ENCODE data around the gene CEP57L1.

CEP57L1 gene

DNA sequence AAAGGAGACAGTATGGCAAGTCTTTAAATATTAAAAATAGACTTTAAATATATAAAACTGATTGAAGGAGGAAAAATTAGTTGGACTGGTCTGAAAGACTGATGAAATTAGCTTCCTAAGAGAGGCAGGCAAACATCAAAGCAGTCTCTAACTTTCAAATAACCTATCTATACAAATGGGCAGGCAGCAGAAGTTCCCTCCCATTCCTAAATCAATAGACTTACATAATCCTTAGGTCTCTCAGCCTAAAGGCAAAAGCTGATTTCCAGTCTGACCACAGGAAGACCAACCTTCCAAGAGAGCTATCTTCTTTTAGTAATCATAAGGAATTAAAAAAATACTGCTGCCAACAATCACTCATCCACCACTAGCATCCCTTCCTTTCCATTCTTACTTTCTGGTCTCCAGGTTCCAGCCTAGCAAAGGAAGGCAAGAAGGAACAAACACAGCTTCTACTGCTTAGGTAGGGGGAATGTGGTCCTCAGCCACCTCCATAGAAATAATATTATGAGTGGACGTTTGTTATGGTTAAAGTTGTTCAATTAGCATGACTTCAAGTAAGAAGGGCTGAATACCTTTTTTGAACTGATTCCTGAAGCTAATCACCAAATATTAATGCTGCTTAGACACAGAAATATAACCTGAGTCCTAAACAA is 44.7 kb upstream of the CEP57L1 start:
- Histone ChIP-seq H3K27me3 (ENCODE audit: insufficient read depth, low read length) (no peaks in the 10 kb centered on the region), H3K4me1 (ENCODE audit: control insufficient read depth in 1 of 2, insufficient read depth in 2 of 2, low read length in 2 of 2) (no peaks in the 10 kb centered on the region), H2BK5ac (ENCODE audit: low read depth, low read length, poor library complexity) (no peak overlapping the region), H2AFZ (ENCODE audit: insufficient read depth, low read length, poor library complexity) (no peak overlapping the region), H2AK5ac (ENCODE audit: low read length) (no peak overlapping the region), H3K9ac (ENCODE audit: low read length) (no peak overlapping the region), H3K27ac (ENCODE audit: low read depth, low read length) (no peak overlapping the region), H4K12ac (ENCODE audit: low read depth, low read length) (no peak overlapping the region), H2BK120ac (ENCODE audit: insufficient read depth, low read length, poor library complexity) (no peak overlapping the region), H3K23ac (ENCODE audit: low read length) (no peak overlapping the region), H3K36me3 (ENCODE audit: control insufficient read depth in 1 of 2, insufficient read depth in 2 of 2, low read length in 2 of 2) (no peaks in the 10 kb centered on the region), H3K79me1 (ENCODE audit: low read length) (no peaks in the 10 kb centered on the region), H3K79me2 (ENCODE audit: control insufficient read depth, insufficient read depth, low read length, poor library complexity) (no peaks in the 10 kb centered on the region), H3K18ac (ENCODE audit: low read length) (no peak overlapping the region), H3K14ac (ENCODE audit: low read length) (no peak overlapping the region), H4K8ac (ENCODE audit: low read depth, low read length) (no peak overlapping the region), H3K4ac (ENCODE audit: low read depth, low read length) (no peak overlapping the region), H3K4me2 (ENCODE audit: low read length) (no peak overlapping the region), H2BK12ac (ENCODE audit: low read length) (no peak overlapping the region), H3K4me3 (ENCODE audit: low read depth, low read length) (no peak overlapping the region), H3K9me3 (ENCODE audit: insufficient read depth, low read depth, low read length) (no peaks in the 10 kb centered on the region), H4K91ac (ENCODE audit: low read depth, low read length) (no peak overlapping the region)
- WGBS (ENCODE audit: extremely low coverage, insufficient coverage, insufficient read length): no CpG with 5 or more reads among the region's 1 CpG
- no peak for DNase-seq

DNA sequence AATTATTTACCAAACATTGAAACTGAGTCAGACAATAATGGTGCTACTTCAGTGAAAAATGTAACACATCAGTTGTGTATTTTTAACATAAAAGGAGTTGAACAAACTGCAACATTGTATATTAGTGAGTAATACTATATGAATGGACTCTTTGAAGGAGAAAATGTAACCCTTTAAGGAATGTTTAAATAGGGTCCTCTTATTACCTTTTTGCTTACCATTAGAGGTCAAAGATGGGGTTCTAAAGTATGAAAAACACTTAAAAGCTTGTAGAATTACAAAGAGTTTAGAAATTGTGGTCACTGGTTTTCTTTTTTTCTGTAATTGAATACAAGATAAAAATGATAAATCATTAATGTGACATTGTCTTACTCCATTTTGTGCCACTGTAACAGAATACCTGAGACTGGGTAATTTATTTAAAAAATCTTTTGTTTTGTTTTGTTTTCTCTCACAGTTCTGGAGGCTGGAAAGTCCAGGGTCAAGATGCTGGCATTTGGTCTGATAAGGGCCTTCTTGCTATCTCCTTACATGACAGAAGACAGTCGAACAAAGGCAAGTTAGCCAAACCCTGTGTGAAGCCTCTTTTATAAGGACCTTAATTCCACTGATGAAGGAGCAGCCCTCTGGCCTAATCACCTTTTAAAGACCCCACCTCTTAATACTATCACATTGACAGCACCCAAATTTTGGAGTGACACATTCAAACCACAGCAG is 43.8 kb upstream of the CEP57L1 start:
- Histone ChIP-seq H3K14ac (ENCODE audit: low read length) (no peak overlapping the region), H2AFZ (ENCODE audit: insufficient read depth, low read length, poor library complexity) (no peak overlapping the region), H2AK5ac (ENCODE audit: low read length) (no peak overlapping the region), H4K12ac (ENCODE audit: low read depth, low read length) (no peak overlapping the region), H3K79me1 (ENCODE audit: low read length) (no peaks in the 10 kb centered on the region), H3K9me3 (ENCODE audit: insufficient read depth, low read depth, low read length) (no peaks in the 10 kb centered on the region), H4K8ac (ENCODE audit: low read depth, low read length) (no peak overlapping the region), H3K4me2 (ENCODE audit: low read length) (no peak overlapping the region), H3K4me3 (ENCODE audit: low read depth, low read length) (no peak overlapping the region), H3K27ac (ENCODE audit: low read depth, low read length) (no peak overlapping the region), H2BK5ac (ENCODE audit: low read depth, low read length, poor library complexity) (no peak overlapping the region), H2BK120ac (ENCODE audit: insufficient read depth, low read length, poor library complexity) (no peak overlapping the region), H2BK12ac (ENCODE audit: low read length) (no peak overlapping the region), H3K4me1 (ENCODE audit: control insufficient read depth in 1 of 2, insufficient read depth in 2 of 2, low read length in 2 of 2) (no peaks in the 10 kb centered on the region), H3K27me3 (ENCODE audit: insufficient read depth, low read length) (no peaks in the 10 kb centered on the region), H3K79me2 (ENCODE audit: control insufficient read depth, insufficient read depth, low read length, poor library complexity) (no peaks in the 10 kb centered on the region), H3K18ac (ENCODE audit: low read length) (no peak overlapping the region), H3K36me3 (ENCODE audit: control insufficient read depth in 1 of 2, insufficient read depth in 2 of 2, low read length in 2 of 2) (no peaks in the 10 kb centered on the region), H3K9ac (ENCODE audit: low read length) (no peak overlapping the region), H4K91ac (ENCODE audit: low read depth, low read length) (no peak overlapping the region), H3K4ac (ENCODE audit: low read depth, low read length) (no peak overlapping the region), H3K23ac (ENCODE audit: low read length) (no peak overlapping the region)
- peak in 1 of 2 donors; percentile 40 for DNase-seq
- WGBS (ENCODE audit: extremely low coverage, insufficient coverage, insufficient read length): no CpG with 5 or more reads among the region's 1 CpG

DNA sequence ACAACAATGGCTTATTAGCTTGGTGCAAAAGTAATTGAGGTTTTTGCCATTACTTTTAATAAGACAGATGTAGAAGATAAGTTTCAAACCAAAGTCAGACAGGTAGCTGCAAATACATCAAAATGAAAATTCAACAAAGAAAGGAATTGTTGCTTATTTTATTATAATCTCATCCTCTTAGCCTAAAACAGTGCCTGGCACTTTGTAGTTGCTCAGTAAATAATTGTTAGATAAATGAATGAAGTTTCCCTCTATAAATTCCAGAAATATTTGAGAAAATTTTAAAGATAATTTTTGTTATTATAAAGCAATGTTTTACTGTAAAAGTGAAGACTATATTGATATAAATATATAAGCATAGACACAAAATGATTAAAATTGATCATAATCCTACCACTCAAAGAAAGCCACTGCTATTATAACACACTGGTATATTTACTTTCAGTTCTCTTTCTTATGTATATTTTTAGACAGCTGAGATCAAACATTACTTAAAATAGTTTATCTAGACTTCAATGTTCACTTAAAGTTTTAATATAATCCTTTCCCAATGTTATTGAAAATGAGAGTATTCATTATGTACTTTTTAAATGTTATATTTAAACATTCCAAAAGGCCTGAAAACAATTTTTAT is 43.2 kb upstream of the CEP57L1 start:
- no peak overlapping the region for H3K4me3 ChIP-seq (ENCODE audit: low read depth, low read length)
- no peak overlapping the region for H2BK12ac ChIP-seq (ENCODE audit: low read length)
- no peak overlapping the region for H2AK5ac ChIP-seq (ENCODE audit: low read length)
- no peaks in the 10 kb centered on the region for H3K9me3 ChIP-seq (ENCODE audit: insufficient read depth, low read depth, low read length)
- H2BK120ac ChIP-seq (ENCODE audit: insufficient read depth, low read length, poor library complexity): no peak overlapping the region
- no peak overlapping the region for H3K4me2 ChIP-seq (ENCODE audit: low read length)
- no peak overlapping the region for H3K9ac ChIP-seq (ENCODE audit: low read length)
- H4K12ac ChIP-seq (ENCODE audit: low read depth, low read length): no peak overlapping the region
- H3K18ac ChIP-seq (ENCODE audit: low read length): no peak overlapping the region
- H3K4ac ChIP-seq (ENCODE audit: low read depth, low read length): no peak overlapping the region
- H2BK5ac ChIP-seq (ENCODE audit: low read depth, low read length, poor library complexity): no peak overlapping the region
- DNase-seq: no peak
- H3K27me3 ChIP-seq (ENCODE audit: insufficient read depth, low read length): no peaks in the 10 kb centered on the region
- no peaks in the 10 kb centered on the region for H3K4me1 ChIP-seq (ENCODE audit: control insufficient read depth in 1 of 2, insufficient read depth in 2 of 2, low read length in 2 of 2)
- no peak overlapping the region for H4K8ac ChIP-seq (ENCODE audit: low read depth, low read length)
- H3K36me3 ChIP-seq (ENCODE audit: control insufficient read depth in 1 of 2, insufficient read depth in 2 of 2, low read length in 2 of 2): no peaks in the 10 kb centered on the region
- H2AFZ ChIP-seq (ENCODE audit: insufficient read depth, low read length, poor library complexity): no peak overlapping the region
- no peak overlapping the region for H3K23ac ChIP-seq (ENCODE audit: low read length)
- H3K79me1 ChIP-seq (ENCODE audit: low read length): no peaks in the 10 kb centered on the region
- H3K14ac ChIP-seq (ENCODE audit: low read length): no peak overlapping the region
- H3K27ac ChIP-seq (ENCODE audit: low read depth, low read length): no peak overlapping the region
- no peaks in the 10 kb centered on the region for H3K79me2 ChIP-seq (ENCODE audit: control insufficient read depth, insufficient read depth, low read length, poor library complexity)
- H4K91ac ChIP-seq (ENCODE audit: low read depth, low read length): no peak overlapping the region

DNA sequence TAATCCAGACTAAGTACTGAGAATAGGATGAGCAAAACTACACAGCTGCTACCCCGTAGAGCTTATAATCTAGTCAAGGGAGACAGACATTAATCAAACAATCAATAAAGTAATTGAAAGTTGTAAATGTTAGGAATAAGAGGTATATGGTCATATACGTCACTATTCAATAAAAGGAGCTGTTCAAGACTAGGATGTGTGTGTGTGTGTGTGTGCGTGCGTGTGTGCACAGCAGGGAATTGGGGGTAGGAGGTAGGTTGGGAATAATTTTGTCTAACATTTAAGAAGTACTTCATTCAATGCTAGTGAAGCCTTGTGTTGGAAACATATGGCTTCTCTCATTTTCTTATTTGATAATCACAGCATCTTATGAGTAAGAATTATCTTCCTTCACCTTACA is 42.5 kb upstream of the CEP57L1 start:
- H2BK5ac ChIP-seq (ENCODE audit: low read depth, low read length, poor library complexity): no peak overlapping the region
- no peak overlapping the region for H4K12ac ChIP-seq (ENCODE audit: low read depth, low read length)
- no CpG with 5 or more reads among the region's 4 CpGs for WGBS (ENCODE audit: extremely low coverage, insufficient coverage, insufficient read length)

More for the DNA sequence above, 42.5 kb upstream of the CEP57L1 start:
- no peak overlapping the region for H2AFZ ChIP-seq (ENCODE audit: insufficient read depth, low read length, poor library complexity)
- H3K23ac ChIP-seq (ENCODE audit: low read length): no peak overlapping the region
- no peak overlapping the region for H3K4me2 ChIP-seq (ENCODE audit: low read length)
- no peaks in the 10 kb centered on the region for H3K79me2 ChIP-seq (ENCODE audit: control insufficient read depth, insufficient read depth, low read length, poor library complexity)
- H3K18ac ChIP-seq (ENCODE audit: low read length): no peak overlapping the region
- no peak overlapping the region for H4K8ac ChIP-seq (ENCODE audit: low read depth, low read length)
- no peak overlapping the region for H2BK12ac ChIP-seq (ENCODE audit: low read length)
- H3K79me1 ChIP-seq (ENCODE audit: low read length): no peaks in the 10 kb centered on the region
- no peak for DNase-seq
- no peaks in the 10 kb centered on the region for H3K36me3 ChIP-seq (ENCODE audit: control insufficient read depth in 1 of 2, insufficient read depth in 2 of 2, low read length in 2 of 2)
- H3K4ac ChIP-seq (ENCODE audit: low read depth, low read length): no peak overlapping the region
- H3K27ac ChIP-seq (ENCODE audit: low read depth, low read length): no peak overlapping the region
- no peaks in the 10 kb centered on the region for H3K4me1 ChIP-seq (ENCODE audit: control insufficient read depth in 1 of 2, insufficient read depth in 2 of 2, low read length in 2 of 2)
- H3K4me3 ChIP-seq (ENCODE audit: low read depth, low read length): no peak overlapping the region
- no peak overlapping the region for H4K91ac ChIP-seq (ENCODE audit: low read depth, low read length)
- no peaks in the 10 kb centered on the region for H3K27me3 ChIP-seq (ENCODE audit: insufficient read depth, low read length)
- H2BK120ac ChIP-seq (ENCODE audit: insufficient read depth, low read length, poor library complexity): no peak overlapping the region
- H2AK5ac ChIP-seq (ENCODE audit: low read length): no peak overlapping the region
- H3K14ac ChIP-seq (ENCODE audit: low read length): no peak overlapping the region
- H3K9ac ChIP-seq (ENCODE audit: low read length): no peak overlapping the region
- H3K9me3 ChIP-seq (ENCODE audit: insufficient read depth, low read depth, low read length): no peaks in the 10 kb centered on the region

Measured in trophoblast cell (in vitro differentiated cells and primary cell).